NCI-H82 (cell line): ENCODE results near the gene METRN.
"Not testable (repeated sequence)": the region's sequence is repeated elsewhere in the genome, so short reads cannot be mapped to it uniquely, and the experiment has no call there.

Source experiments
- DNase-seq: peaks from one replicate; lab custom pipeline; 2025; lab: John Stamatoyannopoulos, UW

Gene METRN

GRCh38 chr16:735982-736453, 21.1 kb downstream of the METRN start:
- DNase-seq = no peak

- DNase-seq = no peak
These were observed 22.1 kb downstream of the METRN start for GRCh38 chr16:736936-737481.

- no peak for DNase-seq
These were observed 24.9 kb downstream of the METRN start for GRCh38 chr16:739560-740458.

GRCh38 chr16:740459-740763, 25.5 kb downstream of the METRN start:
- DNase-seq = no peak

- DNase-seq = peak; percentile 92
These were observed 26.0 kb downstream of the METRN start, which contains the start of gene CIAO3 for GRCh38 chr16:740764-741505. Gene CIAO3 (minus strand): TSS chr16:740997. CDS start chr16:740985, 12 bp downstream.

- DNase-seq = no peak
These were observed 27.2 kb downstream of the METRN start for GRCh38 chr16:741986-742629.

- not testable (repeated sequence) for DNase-seq
These were observed 28.0 kb downstream of the METRN start for GRCh38 chr16:742894-743293.

- DNase-seq = peak; percentile 35
These were observed 29.0 kb downstream of the METRN start for GRCh38 chr16:743794-744500.

- peak; percentile 67 for DNase-seq
These were observed 30.8 kb downstream of the METRN start for GRCh38 chr16:745739-746138.

GRCh38 chr16:746637-747036, 31.7 kb downstream of the METRN start:
- DNase-seq = no peak

GRCh38 chr16:747978-748746, 33.2 kb downstream of the METRN start:
- no peak for DNase-seq

- DNase-seq = no peak
These were observed 34.1 kb downstream of the METRN start for GRCh38 chr16:749010-749409.

GRCh38 chr16:750485-750884, 35.6 kb downstream of the METRN start:
- DNase-seq = no peak

GRCh38 chr16:751152-752006, 36.5 kb downstream of the METRN start:
- DNase-seq = peak; percentile 77

GRCh38 chr16:752007-752312, 37.0 kb downstream of the METRN start:
- DNase-seq = no peak

- not testable (repeated sequence) for DNase-seq
These were observed 39.2 kb downstream of the METRN start for GRCh38 chr16:754121-754607.

GRCh38 chr16:754656-755055, 39.7 kb downstream of the METRN start:
- no peak for DNase-seq

- DNase-seq = no peak
These were observed 41.5 kb downstream of the METRN start for GRCh38 chr16:756428-756827.

GRCh38 chr16:759110-759910, 44.4 kb downstream of the METRN start:
- no peak for DNase-seq
